Endothelial cell of umbilical vein (primary cell): ENCODE measurements around the gene OSBPL1A. TPM values are rescaled to one million over a fixed set of nuclear protein-coding genes. Genes with fewer than 3 reads are reported as not detected.

Experiments
- BruUV-seq: library from RNA; stranded (reverse); fragments of 400-500 nt; replicated peaks from 2 replicates; lab custom pipeline; 2021; lab: Mats Ljungman, UMichigan
- CTCF ChIA-PET: fragments of 300-600, 350-600 bp; sonication (Branson Sonifier 250); formaldehyde crosslinking; loops from one replicate; lab custom pipeline; 2021; ENCODE audit warnings: antibody characterized with exemption, inconsistent platforms; lab: Charles Lee
- POLR2A ChIA-PET: fragments of 300-600, 350-600 bp; sonication (Branson Sonifier 250); formaldehyde crosslinking; loops from one replicate; lab custom pipeline; 2021; ENCODE audit warnings: antibody characterized with exemption, inconsistent platforms; lab: Charles Lee
- DNase-seq: peaks from one replicate; pipeline ENCODE4 v3.0.0-alpha.2; 2011; ENCODE audit warnings: low read depth, low spot score
- FAIRE-seq: peaks from 2 replicates; lab custom pipeline; 2011; peaks lifted over from hg19 to GRCh38; lab: Jason Lieb, UNC
- H2AFZ ChIP-seq: 2 replicates; pipeline ENCODE4 v1.6.0; 2012; ENCODE audit warnings: low read depth, low read length, control low read depth, inconsistent platforms
- H3K27ac ChIP-seq: 2 replicates; pipeline ENCODE4 v1.5.1; 2011; ENCODE audit warnings: low read depth, mild to moderate bottlenecking, control low read depth, low read length, moderate library complexity; ENCODE audit not compliant: insufficient read depth
- H3K27me3 ChIP-seq, 2 experiments: 2 replicates each; pipeline versions ENCODE4 v1.6.0 to v1.6.1; 2011; ENCODE audit warnings: low read length in 2 of 2, mixed read lengths in 1 of 2; ENCODE audit not compliant: control insufficient read depth in 2 of 2, insufficient read depth in 2 of 2
- H3K36me3 ChIP-seq, 2 experiments: 2 replicates in 1 of 2; 3 replicates in 1 of 2; pipeline ENCODE4 v1.5.1; 2011; ENCODE audit warnings: low read length in 2 of 2, mild to moderate bottlenecking in 1 of 2, moderate library complexity in 1 of 2; ENCODE audit not compliant: control insufficient read depth in 2 of 2, insufficient read depth in 2 of 2; ENCODE audit errors: extremely low read depth in 1 of 2
- H3K4me1 ChIP-seq: 3 replicates; pipeline ENCODE4 v1.5.1; 2011; ENCODE audit warnings: mild to moderate bottlenecking, low read length; ENCODE audit not compliant: control insufficient read depth, insufficient read depth; ENCODE audit errors: extremely low read depth
- H3K4me2 ChIP-seq: 2 replicates; pipeline ENCODE4 v1.6.1; 2011; ENCODE audit warnings: low read length, control low read depth, mixed read lengths; ENCODE audit not compliant: insufficient read depth
- H3K4me3 ChIP-seq, 3 experiments: fragments of 200-600 bp in 1 of 3; sonication (generic), shearing (Covaris generic) in 1 of 3; replicated peaks in 1 of 3; 2 replicates each; pipeline ENCODE4 v1.5.1; 2011 to 2016; ENCODE audit warnings: control low read depth in 3 of 3, low read length in 3 of 3, mild to moderate bottlenecking in 2 of 3, inconsistent platforms in 1 of 3, low read depth in 1 of 3, moderate library complexity in 1 of 3; ENCODE audit not compliant: insufficient read depth in 1 of 3
- H3K79me2 ChIP-seq: 2 replicates; pipeline ENCODE4 v1.6.0; 2012; ENCODE audit warnings: low read length, inconsistent platforms; ENCODE audit not compliant: control insufficient read depth, insufficient read depth
- H3K9ac ChIP-seq: replicated peaks from 2 replicates; pipeline ENCODE3; 2011; ENCODE audit warnings: low read length, control low read depth; ENCODE audit not compliant: insufficient read depth; ENCODE audit errors: extremely low read depth
- H3K9me1 ChIP-seq: replicated peaks from 3 replicates; pipeline ENCODE4 v1.6.0; 2011; ENCODE audit warnings: mild to moderate bottlenecking, low read length; ENCODE audit not compliant: control insufficient read depth, insufficient read depth; ENCODE audit errors: extremely low read depth
- H3K9me3 ChIP-seq: replicated peaks from 2 replicates; pipeline ENCODE4 v1.5.1; 2012; ENCODE audit warnings: low read length, inconsistent platforms; ENCODE audit not compliant: control insufficient read depth, insufficient read depth
- H4K20me1 ChIP-seq: replicated peaks from 2 replicates; pipeline ENCODE3; 2011; ENCODE audit warnings: mild to moderate bottlenecking, low read length; ENCODE audit not compliant: control insufficient read depth, insufficient read depth; ENCODE audit errors: extremely low read depth
- EZH2 ChIP-seq: IDR thresholded peaks from 2 replicates; pipeline ENCODE4 v1.6.1; 2012; ENCODE audit warnings: borderline replicate concordance, low read depth, mild to moderate bottlenecking, moderate library complexity, low read length, inconsistent platforms; ENCODE audit not compliant: severe bottlenecking
- FOS ChIP-seq: IDR thresholded peaks from 2 replicates; pipeline ENCODE4 v1.6.1; 2011; ENCODE audit warnings: mild to moderate bottlenecking, low read length, moderate library complexity, borderline replicate concordance; ENCODE audit not compliant: insufficient read depth
- GATA2 ChIP-seq: IDR thresholded peaks from 2 replicates; pipeline ENCODE4 v1.7.0; 2011; ENCODE audit warnings: low read depth, mild to moderate bottlenecking, moderate library complexity, mixed read lengths, low read length; ENCODE audit not compliant: insufficient read length, insufficient read depth
- JUN ChIP-seq: IDR thresholded peaks from 2 replicates; pipeline ENCODE4 v1.6.1; 2011; ENCODE audit warnings: borderline replicate concordance, low read depth; ENCODE audit not compliant: insufficient read length, insufficient read depth
- MYC ChIP-seq: IDR thresholded peaks from one replicate; pipeline ENCODE4 v1.6.1; 2011; ENCODE audit warnings: mild to moderate bottlenecking, low read depth, low read length
- POLR2A ChIP-seq: IDR thresholded peaks from 2 replicates; pipeline ENCODE4 v1.6.1; 2012; ENCODE audit warnings: low read depth, mild to moderate bottlenecking, control low read depth, low read length
- POLR2AphosphoS5 ChIP-seq: IDR thresholded peaks from 2 replicates; pipeline ENCODE4 v1.6.1; 2012; ENCODE audit warnings: low read depth, mild to moderate bottlenecking, control low read depth, low read length, moderate library complexity; ENCODE audit not compliant: insufficient read depth
- dilution Hi-C: fragments of 300-500 bp; cut with MboI; formaldehyde crosslinking; loops from one replicate; pipeline ENCODE4 v1.15.0; 2019; ENCODE audit warnings: low sequenced_read_pairs; ENCODE audit not compliant: extremely low pct_ligation_motif_present
- intact Hi-C: fragments of 100-400 bp; cut with micrococcal nuclease; formaldehyde crosslinking; loops from one replicate; pipeline ENCODE4 v1.10.0; 2022
- polyA plus RNA-seq, 4 experiments: library from polyadenylated mRNA; depleted of rRNA in 3 of 4; stranded (reverse) in 3 of 4; unstranded in 1 of 4; fragments of >200 nt; gene quantifications; 2 replicates each; pipeline versions ENCODE4 v1.2.1 to v1.2.3, GENCODE V29; 2011 to 2012; ENCODE audit warnings: missing spikeins in 1 of 4
- total RNA-seq: library from RNA; stranded (reverse); gene quantifications from 2 replicates; pipeline ENCODE4 v1.2.3, GENCODE V29; 2021
- TF ChIP-seq, protein P1 (sequence below): IDR thresholded peaks from 2 replicates; pipeline ENCODE4 v1.6.1; 2011; ENCODE audit not compliant: insufficient read depth, insufficient read length
- TF ChIP-seq, protein P2 (sequence below), 2 donors: IDR thresholded peaks; 1 replicate in 1 of 2; 2 replicates in 1 of 2; pipeline ENCODE4 v1.5.1; 2011; ENCODE audit warnings: low read length in 2 of 2, mild to moderate bottlenecking in 2 of 2, moderate library complexity in 2 of 2, control low read depth in 1 of 2, inconsistent platforms in 1 of 2, low read depth in 1 of 2; ENCODE audit not compliant: insufficient read depth in 1 of 2; ENCODE audit errors: extremely low read depth in 1 of 2

Gene OSBPL1A
- total and polyA plus RNA-seq, 2 donors (not counting 3 experiments of a cell fraction or from before 2014, with no cell fraction given): 6.4 to 16.5 TPM

DNA sequence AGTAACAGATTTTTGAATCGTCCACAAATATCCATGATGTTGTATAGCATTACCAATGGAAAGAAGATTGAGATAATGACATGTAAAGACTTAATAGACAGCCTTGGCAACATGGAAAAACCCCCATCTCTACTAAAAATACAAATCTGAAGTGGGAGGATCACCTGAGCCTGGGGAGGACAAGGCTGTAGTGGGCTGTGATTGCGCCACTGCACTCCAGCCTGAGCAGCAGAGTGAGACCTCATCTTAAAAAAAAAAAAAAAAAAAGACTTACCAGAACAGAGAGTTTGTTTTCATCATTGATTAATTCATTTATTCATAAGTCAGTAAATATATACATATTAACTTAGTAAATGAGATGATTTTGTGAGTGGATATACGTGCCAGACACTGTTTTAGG lies 7.0 kb upstream of the OSBPL1A start:
- no TSS peak for BruUV-seq
- Histone ChIP-seq H3K27me3 (peaks cover 10 to 16% of the 10 kb centered on the region in 2 experiments), H3K36me3 (no peaks in the 10 kb centered on the region), H2AFZ (no peak overlapping the region), H3K9ac (no peak overlapping the region), H3K27ac (no peak overlapping the region), H4K20me1 (no peaks in the 10 kb centered on the region), H3K4me3 (no peak overlapping the region), H3K9me1 (no peaks in the 10 kb centered on the region), H3K9me3 (no peaks in the 10 kb centered on the region), H3K79me2 (no peaks in the 10 kb centered on the region), H3K4me2 (no peak overlapping the region), H3K4me1 (peaks cover 2% of the 10 kb centered on the region)
- TF ChIP-seq GATA2: no peak
- TF ChIP-seq JUN: no peak
- no peak for TF ChIP-seq MYC
- TF ChIP-seq POLR2AphosphoS5: no peak
- ChIA-PET POLR2A (interaction anchor here (0.7 kb wide), 1 partner anchor 9 kb away, joined by 5 read pairs; no protein-coding TSS in a partner anchor), CTCF (interaction anchor here (0.9 to 1.1 kb wide), 2 partner anchors 45 to 228 kb away, joined by 3 read pairs; no protein-coding TSS in a partner anchor)
- FAIRE-seq: no peak
- intact Hi-C loops: no loop called here
- dilution Hi-C loops: no loop called here
- DNase-seq: no peak

DNA sequence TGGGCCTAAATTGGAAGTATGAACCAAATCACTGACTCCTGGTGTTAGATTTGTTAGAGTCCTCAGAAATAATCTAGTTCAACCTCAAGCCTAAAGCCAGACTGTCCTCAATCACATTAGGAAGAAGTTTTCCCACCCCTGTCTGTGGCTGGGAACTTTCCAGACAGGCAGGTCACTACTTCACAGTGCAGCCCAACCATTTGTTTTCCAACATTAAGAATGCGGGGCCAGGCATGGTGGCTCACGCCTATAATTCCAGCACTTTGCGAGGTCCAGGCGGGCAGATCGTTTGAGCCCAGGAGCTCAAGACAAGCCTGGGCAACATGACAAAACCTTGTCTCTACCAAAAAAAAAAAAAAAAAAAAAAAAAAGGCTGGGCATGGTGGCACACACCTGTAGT lies 5.5 kb upstream of the OSBPL1A start:
- Histone ChIP-seq H3K4me3 (no peak overlapping the region), H3K9me1 (no peaks in the 10 kb centered on the region), H3K27me3 (peaks cover 8 to 12% of the 10 kb centered on the region in 2 experiments), H3K4me1 (peaks cover 5% of the 10 kb centered on the region), H3K36me3 (no peaks in the 10 kb centered on the region), H3K79me2 (no peaks in the 10 kb centered on the region), H3K27ac (no peak overlapping the region), H4K20me1 (no peaks in the 10 kb centered on the region), H3K9ac (no peak overlapping the region), H3K4me2 (no peak overlapping the region), H2AFZ (no peak overlapping the region), H3K9me3 (no peaks in the 10 kb centered on the region)
- dilution Hi-C loops (no loop called here), intact Hi-C loops (no loop called here)
- no TSS peak for BruUV-seq
- CTCF ChIA-PET: interaction anchor here (0.6 to 1.0 kb wide), 3 partner anchors 9 to 43 kb away, joined by 3 read pairs; no protein-coding TSS in a partner anchor
- DNase-seq (no peak), FAIRE-seq (no peak)
- TF ChIP-seq EZH2: no peak
- TF ChIP-seq, protein P1, sequence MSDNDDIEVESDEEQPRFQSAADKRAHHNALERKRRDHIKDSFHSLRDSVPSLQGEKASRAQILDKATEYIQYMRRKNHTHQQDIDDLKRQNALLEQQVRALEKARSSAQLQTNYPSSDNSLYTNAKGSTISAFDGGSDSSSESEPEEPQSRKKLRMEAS: no peak
- TF ChIP-seq, protein P2, sequence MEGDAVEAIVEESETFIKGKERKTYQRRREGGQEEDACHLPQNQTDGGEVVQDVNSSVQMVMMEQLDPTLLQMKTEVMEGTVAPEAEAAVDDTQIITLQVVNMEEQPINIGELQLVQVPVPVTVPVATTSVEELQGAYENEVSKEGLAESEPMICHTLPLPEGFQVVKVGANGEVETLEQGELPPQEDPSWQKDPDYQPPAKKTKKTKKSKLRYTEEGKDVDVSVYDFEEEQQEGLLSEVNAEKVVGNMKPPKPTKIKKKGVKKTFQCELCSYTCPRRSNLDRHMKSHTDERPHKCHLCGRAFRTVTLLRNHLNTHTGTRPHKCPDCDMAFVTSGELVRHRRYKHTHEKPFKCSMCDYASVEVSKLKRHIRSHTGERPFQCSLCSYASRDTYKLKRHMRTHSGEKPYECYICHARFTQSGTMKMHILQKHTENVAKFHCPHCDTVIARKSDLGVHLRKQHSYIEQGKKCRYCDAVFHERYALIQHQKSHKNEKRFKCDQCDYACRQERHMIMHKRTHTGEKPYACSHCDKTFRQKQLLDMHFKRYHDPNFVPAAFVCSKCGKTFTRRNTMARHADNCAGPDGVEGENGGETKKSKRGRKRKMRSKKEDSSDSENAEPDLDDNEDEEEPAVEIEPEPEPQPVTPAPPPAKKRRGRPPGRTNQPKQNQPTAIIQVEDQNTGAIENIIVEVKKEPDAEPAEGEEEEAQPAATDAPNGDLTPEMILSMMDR (IDR thresholded peaks at IDR 0.05; ENCODE audit: extremely low read depth in 1 of 2, insufficient read depth in 1 of 2, low read depth in 1 of 2, low read length in 2 of 2): no peak
- no peak for TF ChIP-seq JUN
- no peak for TF ChIP-seq POLR2AphosphoS5
- TF ChIP-seq GATA2: no peak
- TF ChIP-seq FOS: no peak
- no peak for TF ChIP-seq POLR2A
- TF ChIP-seq MYC: no peak
- POLR2A ChIA-PET: no interaction called here
